Neural progenitor cell (in vitro differentiated cells): Measurements from ENCODE around the gene C1GALT1C1L. TPM values are rescaled to one million over a fixed set of nuclear protein-coding genes. Genes with fewer than 3 reads are reported as not detected.
"Not testable (repeated sequence)": the region's sequence is repeated elsewhere in the genome, so short reads cannot be mapped to it uniquely, and the experiment has no call there.

ENCODE experiments used
- DNase-seq: peaks from one replicate; pipeline ENCODE4 v3.0.0-alpha.2; 2016; ENCODE audit warnings: low spot score
- H2AFZ ChIP-seq: fragments of 200-600 bp; sonication (generic); replicated peaks from 2 replicates; pipeline ENCODE4 v1.6.1; 2016; ENCODE audit warnings: antibody characterized with exemption
- H3F3A ChIP-seq: fragments of 200-600 bp; sonication (generic); 2 replicates; pipeline ENCODE4 v1.6.1; 2016; ENCODE audit warnings: antibody characterized with exemption, low read depth
- H3K27ac ChIP-seq: fragments of 200-600 bp; sonication (generic); 2 replicates; pipeline ENCODE4 v1.5.1; 2016; ENCODE audit warnings: mild to moderate bottlenecking
- H3K27me3 ChIP-seq: fragments of 200-600 bp; sonication (generic); 2 replicates; pipeline ENCODE4 v1.6.1; 2016; ENCODE audit warnings: mild to moderate bottlenecking, moderate library complexity
- H3K36me3 ChIP-seq: fragments of 200-600 bp; sonication (generic); 2 replicates; pipeline ENCODE4 v1.5.1; 2016
- H3K4me1 ChIP-seq: fragments of 200-600 bp; sonication (generic); 2 replicates; pipeline ENCODE4 v1.6.1; 2016; ENCODE audit warnings: mixed run types
- H3K4me2 ChIP-seq: fragments of 200-600 bp; sonication (generic); 2 replicates; pipeline ENCODE4 v1.6.1; 2016
- H3K4me3 ChIP-seq: fragments of 200-600 bp; sonication (generic); 2 replicates; pipeline ENCODE4 v1.5.1; 2016
- H3K79me2 ChIP-seq: fragments of 200-600 bp; sonication (generic); 2 replicates; pipeline ENCODE4 v1.6.1; 2016; ENCODE audit warnings: low read depth
- H3K9ac ChIP-seq: fragments of 200-600 bp; sonication (generic); 2 replicates; pipeline ENCODE4 v1.6.1; 2016
- H3K9me3 ChIP-seq: fragments of 200-600 bp; sonication (generic); 2 replicates; pipeline ENCODE4 v1.5.1; 2016; ENCODE audit warnings: low read depth
- H4K20me1 ChIP-seq: fragments of 200-600 bp; sonication (generic); 2 replicates; pipeline ENCODE4 v1.6.1; 2016; ENCODE audit warnings: low read depth
- H3K27ac Mint-ChIP-seq: 3 replicates; pipeline ENCODE4 v1.8.0; 2021; ENCODE audit warnings: mixed read lengths
- H3K27me3 Mint-ChIP-seq: 2 replicates; pipeline ENCODE4 v1.8.0; 2022; ENCODE audit warnings: low read depth, mild to moderate bottlenecking, inconsistent platforms, moderate library complexity, mixed read lengths; ENCODE audit not compliant: insufficient read depth
- H3K36me3 Mint-ChIP-seq: 3 replicates; pipeline ENCODE4 v1.8.0; 2021; ENCODE audit warnings: mixed read lengths
- H3K4me1 Mint-ChIP-seq: 3 replicates; pipeline ENCODE4 v1.8.0; 2021; ENCODE audit warnings: mixed read lengths
- H3K4me3 Mint-ChIP-seq: 3 replicates; pipeline ENCODE4 v1.8.0; 2021; ENCODE audit warnings: mild to moderate bottlenecking, moderate library complexity, mixed read lengths
- H3K9me3 Mint-ChIP-seq: 3 replicates; pipeline ENCODE4 v1.8.0; 2020; ENCODE audit warnings: mixed read lengths
- CTCF ChIP-seq: fragments of 200-600 bp; sonication (generic); IDR thresholded peaks from 2 replicates; pipeline ENCODE4 v1.5.1; 2017; ENCODE audit warnings: antibody characterized with exemption, mild to moderate bottlenecking
- EZH2 ChIP-seq: fragments of 200-600 bp; sonication (generic); IDR thresholded peaks from 2 replicates; pipeline ENCODE4 v1.6.1; 2017; ENCODE audit warnings: antibody characterized with exemption, mild to moderate bottlenecking, moderate library complexity
- EZH2phosphoT487 ChIP-seq: fragments of 200-600 bp; sonication (generic); IDR thresholded peaks from 2 replicates; pipeline ENCODE4 v1.6.1; 2017; ENCODE audit warnings: antibody characterized with exemption
- total RNA-seq: library from RNA; depleted of rRNA; stranded (reverse); fragments of >200 nt; gene quantifications from 2 replicates; pipeline ENCODE4 v1.2.3, GENCODE V29; 2015; ENCODE audit warnings: low replicate concordance

C1GALT1C1L gene
- total RNA-seq, 1 donor from 2014 or later: not detected

GRCh38 chr2:43692428-43692994, 16.3 kb upstream of the C1GALT1C1L start:
- H3K4me1 Mint-ChIP-seq: no peaks in the 10 kb centered on the region
- Histone ChIP-seq H3K27me3 (no peaks in the 10 kb centered on the region), H3K36me3 (no peaks in the 10 kb centered on the region), H2AFZ (no peak overlapping the region), H3K9ac (no peak overlapping the region), H3K4me3 (no peak overlapping the region), H3K27ac (no peak overlapping the region), H3K79me2 (no peaks in the 10 kb centered on the region), H3F3A (no peaks in the 10 kb centered on the region), H3K4me1 (no peaks in the 10 kb centered on the region), H4K20me1 (no peaks in the 10 kb centered on the region), H3K4me2 (no peak overlapping the region), H3K9me3 (no peaks in the 10 kb centered on the region)
- no peaks in the 10 kb centered on the region for H3K36me3 Mint-ChIP-seq
- no peaks in the 10 kb centered on the region for H3K9me3 Mint-ChIP-seq
- no peak for DNase-seq
- H3K4me3 Mint-ChIP-seq: no peak overlapping the region
- no peaks in the 10 kb centered on the region for H3K27me3 Mint-ChIP-seq
- H3K27ac Mint-ChIP-seq: no peak overlapping the region
- TF ChIP-seq EZH2 (no peak), CTCF (no peak), EZH2phosphoT487 (no peak)

DNA sequence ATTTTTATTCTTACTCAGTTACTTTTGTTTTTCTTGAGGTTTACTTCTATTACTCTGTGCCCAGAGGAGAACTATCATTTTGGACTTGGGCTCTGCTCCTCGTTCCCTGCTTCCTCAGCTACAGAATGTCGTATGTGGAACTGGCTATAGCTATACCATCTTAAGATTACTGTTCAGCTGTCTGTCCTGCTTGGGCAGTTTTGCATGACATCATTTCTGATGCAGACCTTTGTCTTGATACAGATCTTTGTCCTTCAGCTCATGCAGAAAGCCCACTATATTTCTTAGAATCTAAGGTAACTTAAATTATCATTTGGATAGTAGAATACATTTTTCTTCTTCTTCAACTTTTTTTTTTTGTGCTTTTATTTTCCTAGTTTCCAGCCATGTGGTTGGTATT, 13.8 kb upstream of the C1GALT1C1L start:
- Mint-ChIP-seq H3K27me3 (peaks cover 2% of the 10 kb centered on the region), H3K4me1 (peaks cover 4% of the 10 kb centered on the region), H3K9me3 (no peaks in the 10 kb centered on the region), H3K27ac (no peak overlapping the region), H3K36me3 (no peaks in the 10 kb centered on the region), H3K4me3 (no peak overlapping the region)
- no peaks in the 10 kb centered on the region for H3K4me1 ChIP-seq
- no peaks in the 10 kb centered on the region for H3K36me3 ChIP-seq
- no peaks in the 10 kb centered on the region for H3K9me3 ChIP-seq
- no peak for DNase-seq
- H3K27me3 ChIP-seq: no peaks in the 10 kb centered on the region
- H3K79me2 ChIP-seq: no peaks in the 10 kb centered on the region
- H3K27ac ChIP-seq: no peak overlapping the region
- no peaks in the 10 kb centered on the region for H3F3A ChIP-seq
- no peak overlapping the region for H3K4me2 ChIP-seq
- H3K9ac ChIP-seq: no peak overlapping the region
- no peak overlapping the region for H3K4me3 ChIP-seq
- TF ChIP-seq CTCF (no peak), EZH2phosphoT487 (no peak), EZH2 (no peak)
- H2AFZ ChIP-seq: no peak overlapping the region
- H4K20me1 ChIP-seq: no peaks in the 10 kb centered on the region

GRCh38 chr2:43685357-43685756, 9.1 kb upstream of the C1GALT1C1L start:
- no peak for TF ChIP-seq EZH2
- no peak for TF ChIP-seq EZH2phosphoT487
- TF ChIP-seq CTCF: no peak
- no peaks in the 10 kb centered on the region for H3F3A ChIP-seq
- peaks cover 2% of the 10 kb centered on the region for H3K27me3 Mint-ChIP-seq

DNA sequence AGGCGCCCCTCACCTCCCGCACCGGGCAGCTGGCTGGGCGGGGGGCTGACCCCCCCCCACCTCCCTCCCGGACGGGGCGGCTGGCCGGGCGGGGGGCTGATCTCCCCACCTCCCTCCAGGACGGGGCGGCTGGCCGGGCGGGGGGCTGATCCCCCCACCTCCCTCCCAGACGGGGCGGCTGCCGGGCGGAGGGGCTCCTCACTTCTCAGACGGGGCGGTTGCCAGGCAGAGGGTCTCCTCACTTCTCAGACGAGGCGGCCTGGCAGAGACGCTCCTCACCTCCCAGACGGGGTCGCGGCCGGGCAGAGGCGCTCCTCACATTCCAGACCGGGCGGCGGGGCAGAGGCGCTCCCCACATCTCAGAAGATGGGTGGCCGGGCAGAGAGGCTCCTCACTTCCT, 1.6 kb upstream of the C1GALT1C1L start:
- not testable (repeated sequence) for H3K9ac ChIP-seq, H3K27ac ChIP-seq, H3K27ac Mint-ChIP-seq, H3K4me1 Mint-ChIP-seq, H3K27me3 ChIP-seq, H3K4me3 Mint-ChIP-seq, H3K36me3 ChIP-seq, DNase-seq, H3K27me3 Mint-ChIP-seq, H3F3A ChIP-seq, H3K4me1 ChIP-seq, H3K79me2 ChIP-seq, H3K4me3 ChIP-seq, H4K20me1 ChIP-seq, H3K9me3 ChIP-seq, H3K4me2 ChIP-seq, H3K36me3 Mint-ChIP-seq, H2AFZ ChIP-seq
- peaks cover 10% of the 10 kb centered on the region for H3K9me3 Mint-ChIP-seq

More at GRCh38 chr2:43685357-43685756, 9.1 kb upstream of the C1GALT1C1L start:
- Mint-ChIP-seq H3K27ac (no peak overlapping the region), H3K4me1 (peaks cover 4% of the 10 kb centered on the region), H3K36me3 (no peaks in the 10 kb centered on the region), H3K4me3 (no peak overlapping the region), H3K9me3 (no peaks in the 10 kb centered on the region)
- Histone ChIP-seq H3K9ac (no peak overlapping the region), H4K20me1 (no peaks in the 10 kb centered on the region), H3K9me3 (no peaks in the 10 kb centered on the region), H3K27me3 (no peaks in the 10 kb centered on the region), H2AFZ (no peak overlapping the region), H3K36me3 (no peaks in the 10 kb centered on the region), H3K79me2 (no peaks in the 10 kb centered on the region), H3K4me3 (no peak overlapping the region), H3K4me1 (no peaks in the 10 kb centered on the region), H3K4me2 (no peak overlapping the region), H3K27ac (no peak overlapping the region)
- DNase-seq: no peak
